Glutamatergic neuron (in vitro differentiated cells): ENCODE measurements around the gene SEMA3D. TPM values are rescaled to one million over a fixed set of nuclear protein-coding genes. Genes with fewer than 3 reads are reported as not detected.

Experiments
- DNase-seq: peaks from one replicate; pipeline ENCODE4 v3.0.0; 2022
- H3K27ac Mint-ChIP-seq: one replicate; pipeline ENCODE4 v1.8.0; 2020; ENCODE audit warnings: mild to moderate bottlenecking, mixed read lengths, inconsistent platforms; ENCODE audit not compliant: unreplicated experiment
- H3K27me3 Mint-ChIP-seq: one replicate; pipeline ENCODE4 v1.8.0; 2020; ENCODE audit warnings: mild to moderate bottlenecking, moderate library complexity, mixed read lengths, inconsistent platforms; ENCODE audit not compliant: unreplicated experiment
- H3K36me3 Mint-ChIP-seq: one replicate; pipeline ENCODE4 v1.8.0; 2020; ENCODE audit warnings: mild to moderate bottlenecking, mixed read lengths, inconsistent platforms; ENCODE audit not compliant: unreplicated experiment
- H3K4me1 Mint-ChIP-seq: one replicate; pipeline ENCODE4 v1.8.0; 2020; ENCODE audit warnings: mild to moderate bottlenecking, low read depth, mixed read lengths, inconsistent platforms; ENCODE audit not compliant: unreplicated experiment
- H3K4me3 Mint-ChIP-seq: one replicate; pipeline ENCODE4 v1.8.0; 2020; ENCODE audit warnings: mild to moderate bottlenecking, mixed read lengths, inconsistent platforms; ENCODE audit not compliant: unreplicated experiment
- H3K9me3 Mint-ChIP-seq: one replicate; pipeline ENCODE4 v1.8.0; 2020; ENCODE audit warnings: mild to moderate bottlenecking, moderate library complexity, mixed read lengths, inconsistent platforms; ENCODE audit not compliant: unreplicated experiment
- total RNA-seq: library from RNA; stranded (reverse); fragmentation: NEBNext Ultra II Directional; extraction: Animal tissue kit (Norgen Biotek cat#: 25700); gene quantifications from one replicate; pipeline ENCODE4 v1.2.1, GENCODE V29; 2021; ENCODE audit not compliant: unreplicated experiment
- TF ChIP-seq, protein P1 (sequence below): fragments of 200-600 bp; sonication (generic); IDR thresholded peaks from one replicate; pipeline ENCODE4 v1.5.0; 2021; ENCODE audit not compliant: partially characterized antibody, unreplicated experiment

SEMA3D gene
- total RNA-seq, 1 donor from 2014 or later, result 13.6 TPM

DNA sequence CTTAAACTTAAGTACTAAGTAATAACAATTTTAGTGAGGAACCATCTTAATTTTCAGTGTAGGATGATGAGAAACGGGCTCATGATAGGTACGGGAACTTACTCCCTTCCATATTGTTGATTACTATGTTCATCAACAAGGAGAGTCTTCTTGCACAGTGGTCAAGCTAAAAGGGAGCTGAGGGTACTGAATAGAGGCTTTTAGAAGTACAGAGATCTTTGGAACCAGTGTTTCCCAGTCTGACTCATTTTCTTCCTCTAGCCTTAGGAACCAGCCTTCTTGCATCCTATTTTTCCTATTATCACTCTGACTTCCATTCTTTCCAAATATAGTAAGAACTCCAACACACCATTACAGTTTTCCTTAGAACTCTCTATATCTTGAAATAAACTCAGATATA, 17.6 kb upstream of the SEMA3D start:
- Mint-ChIP-seq H3K36me3 (peaks cover 16% of the 10 kb centered on the region), H3K27me3 (no peaks in the 10 kb centered on the region), H3K27ac (no peak overlapping the region)

DNA sequence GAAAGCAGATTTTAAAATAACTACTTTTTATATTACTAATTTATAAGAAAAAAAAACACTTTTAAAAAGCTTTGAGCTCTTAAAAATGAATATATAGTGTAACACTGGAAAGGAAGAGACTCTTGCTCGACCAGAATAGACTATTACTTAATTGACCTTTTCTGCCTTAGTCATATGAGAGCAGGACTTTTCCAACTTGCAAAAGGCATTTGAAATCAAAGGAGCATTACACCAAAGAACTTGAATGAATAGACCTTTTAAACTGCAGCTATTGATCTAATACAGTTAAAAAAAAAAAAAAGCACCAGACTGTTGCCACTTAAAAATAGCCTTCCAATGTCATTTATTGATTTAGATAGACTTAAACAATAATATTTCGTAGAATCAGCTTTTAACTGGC, 17.2 kb upstream of the SEMA3D start:
- Mint-ChIP-seq H3K27ac (no peak overlapping the region), H3K4me1 (peaks cover 13% of the 10 kb centered on the region), H3K4me3 (no peak overlapping the region), H3K27me3 (no peaks in the 10 kb centered on the region), H3K9me3 (peaks cover 3% of the 10 kb centered on the region), H3K36me3 (peaks cover 16% of the 10 kb centered on the region)
- TF ChIP-seq, protein P1, sequence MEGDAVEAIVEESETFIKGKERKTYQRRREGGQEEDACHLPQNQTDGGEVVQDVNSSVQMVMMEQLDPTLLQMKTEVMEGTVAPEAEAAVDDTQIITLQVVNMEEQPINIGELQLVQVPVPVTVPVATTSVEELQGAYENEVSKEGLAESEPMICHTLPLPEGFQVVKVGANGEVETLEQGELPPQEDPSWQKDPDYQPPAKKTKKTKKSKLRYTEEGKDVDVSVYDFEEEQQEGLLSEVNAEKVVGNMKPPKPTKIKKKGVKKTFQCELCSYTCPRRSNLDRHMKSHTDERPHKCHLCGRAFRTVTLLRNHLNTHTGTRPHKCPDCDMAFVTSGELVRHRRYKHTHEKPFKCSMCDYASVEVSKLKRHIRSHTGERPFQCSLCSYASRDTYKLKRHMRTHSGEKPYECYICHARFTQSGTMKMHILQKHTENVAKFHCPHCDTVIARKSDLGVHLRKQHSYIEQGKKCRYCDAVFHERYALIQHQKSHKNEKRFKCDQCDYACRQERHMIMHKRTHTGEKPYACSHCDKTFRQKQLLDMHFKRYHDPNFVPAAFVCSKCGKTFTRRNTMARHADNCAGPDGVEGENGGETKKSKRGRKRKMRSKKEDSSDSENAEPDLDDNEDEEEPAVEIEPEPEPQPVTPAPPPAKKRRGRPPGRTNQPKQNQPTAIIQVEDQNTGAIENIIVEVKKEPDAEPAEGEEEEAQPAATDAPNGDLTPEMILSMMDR, result no peak
- no peak for DNase-seq

More for the DNA sequence above, 17.6 kb upstream of the SEMA3D start:
- H3K4me3 Mint-ChIP-seq, result no peak overlapping the region
- DNase-seq, result no peak
- TF ChIP-seq, protein P1, result no peak
- peaks cover 15% of the 10 kb centered on the region for H3K4me1 Mint-ChIP-seq
- H3K9me3 Mint-ChIP-seq, result peaks cover 3% of the 10 kb centered on the region

DNA sequence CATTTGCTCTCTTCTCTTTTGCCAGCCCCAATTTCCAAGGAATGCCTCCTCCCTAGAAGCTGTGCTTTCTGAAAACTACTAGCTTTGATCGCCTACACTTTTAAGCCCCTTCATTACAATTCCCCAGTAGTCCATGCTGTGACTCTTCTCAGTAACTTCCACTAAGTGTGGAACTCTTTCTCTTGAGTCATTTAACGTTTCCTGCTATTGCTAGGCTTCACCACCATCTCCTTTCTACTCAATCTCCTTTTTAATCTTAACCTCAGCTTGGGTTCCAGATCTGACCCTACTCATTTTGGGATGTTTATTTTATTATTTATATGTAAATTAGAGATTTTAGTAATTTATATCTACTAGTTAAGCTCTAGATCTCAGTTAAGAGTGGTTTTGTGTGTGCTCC, 14.4 kb upstream of the SEMA3D start:
- H3K27me3 Mint-ChIP-seq, result no peaks in the 10 kb centered on the region
- no peak overlapping the region for H3K27ac Mint-ChIP-seq
- DNase-seq, result no peak
- H3K36me3 Mint-ChIP-seq, result peaks cover 16% of the 10 kb centered on the region
- H3K4me1 Mint-ChIP-seq, result peaks cover 13% of the 10 kb centered on the region
- peaks cover 3% of the 10 kb centered on the region for H3K9me3 Mint-ChIP-seq
- no peak overlapping the region for H3K4me3 Mint-ChIP-seq
- TF ChIP-seq, protein P1, result no peak

DNA sequence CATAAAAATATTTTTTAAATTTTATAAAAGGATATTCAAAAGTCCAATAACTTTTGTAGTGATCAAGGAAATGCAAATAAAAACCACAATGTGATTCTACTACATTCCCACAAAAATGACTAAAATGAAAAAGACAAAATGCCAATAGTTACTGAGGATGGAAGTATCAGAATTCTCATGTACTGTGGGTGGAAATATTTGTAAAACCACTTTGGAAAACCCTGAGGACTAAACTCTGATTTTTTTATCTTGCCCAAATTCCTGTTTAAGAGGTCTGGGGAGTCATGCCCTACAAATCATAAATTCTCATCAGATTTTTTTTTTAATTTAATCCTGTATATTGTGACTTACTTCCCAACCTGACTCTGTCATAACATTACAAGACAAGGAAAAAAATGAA, 9.8 kb upstream of the SEMA3D start:
- H3K27ac Mint-ChIP-seq, result no peak overlapping the region
- TF ChIP-seq, protein P1, result no peak
- no peak for DNase-seq
- H3K36me3 Mint-ChIP-seq, result peaks cover 16% of the 10 kb centered on the region
- no peak overlapping the region for H3K4me3 Mint-ChIP-seq
- no peaks in the 10 kb centered on the region for H3K4me1 Mint-ChIP-seq
- no peaks in the 10 kb centered on the region for H3K27me3 Mint-ChIP-seq
- peaks cover 3% of the 10 kb centered on the region for H3K9me3 Mint-ChIP-seq

DNA sequence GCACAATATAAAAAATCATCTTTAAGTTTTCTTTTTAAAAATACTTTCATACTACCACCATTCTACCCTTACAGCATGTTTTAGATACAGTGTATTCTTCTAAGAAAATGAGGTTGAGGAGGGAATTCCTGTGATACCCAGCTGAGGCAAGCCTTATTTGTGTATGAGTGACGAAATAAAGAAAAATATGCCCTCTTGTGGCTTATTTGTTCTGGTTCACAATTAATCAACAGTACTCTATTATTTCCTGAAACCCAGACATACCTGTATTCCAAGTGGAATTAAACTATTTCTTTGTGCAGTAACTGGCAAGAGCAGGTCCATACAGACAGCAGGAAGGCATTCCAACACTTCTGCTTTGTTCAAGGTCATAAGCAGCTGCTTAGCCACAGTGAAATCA, 4.5 kb upstream of the SEMA3D start:
- DNase-seq, result no peak
- Mint-ChIP-seq H3K4me1 (peaks cover 10% of the 10 kb centered on the region), H3K27me3 (peaks cover 4% of the 10 kb centered on the region), H3K27ac (no peak overlapping the region), H3K36me3 (no peaks in the 10 kb centered on the region), H3K9me3 (no peaks in the 10 kb centered on the region), H3K4me3 (no peak overlapping the region)
- TF ChIP-seq, protein P1, result peak; percentile 22
